ENCODE measurements around the gene POU2F1.

DNA sequence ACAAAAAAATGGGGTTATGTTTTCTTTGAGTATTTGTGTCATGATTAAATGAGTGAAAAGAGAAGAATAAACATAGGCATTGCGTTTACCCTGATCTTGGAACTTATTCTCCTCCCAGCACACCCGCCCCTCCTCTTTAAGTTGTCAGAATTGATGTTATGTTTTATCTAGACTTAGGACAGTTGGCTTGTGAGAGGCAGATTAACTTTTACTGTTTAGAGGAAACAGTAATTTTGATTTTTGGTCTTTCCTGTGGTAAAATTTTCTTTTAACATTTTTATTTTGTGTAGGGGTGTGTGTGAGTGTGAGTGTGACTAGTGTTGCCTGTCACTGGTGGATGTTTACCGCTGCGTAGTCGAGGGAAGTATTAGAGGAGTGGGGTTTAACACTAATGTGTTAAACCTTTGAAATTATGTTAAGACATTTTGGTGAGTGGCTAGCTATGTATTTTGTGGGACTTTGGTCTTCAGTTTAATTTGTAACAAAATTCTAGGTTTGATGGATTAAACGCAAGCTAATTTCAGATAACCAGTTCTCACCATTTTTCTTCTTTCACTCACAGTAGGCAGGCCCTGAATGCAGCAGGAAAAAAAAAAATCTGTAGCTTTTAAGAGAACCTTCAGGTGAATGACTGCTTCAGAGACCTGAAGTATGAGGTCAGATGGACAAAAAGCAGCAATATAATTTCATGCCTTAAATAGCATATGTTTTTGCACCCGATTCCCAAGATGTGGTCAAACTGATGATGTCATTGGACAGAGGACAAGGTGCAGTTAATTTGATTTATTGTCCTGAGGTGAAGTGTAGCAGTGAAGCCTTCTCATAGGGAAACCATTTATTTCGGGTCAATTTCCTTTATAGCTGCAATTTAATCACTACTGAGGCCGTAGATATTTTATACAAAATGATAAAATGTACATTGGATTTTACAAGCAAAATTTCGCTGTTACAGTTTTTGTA lies 2.7 kb downstream of the POU2F1 start:
- TF ChIP-seq, protein P1, sequence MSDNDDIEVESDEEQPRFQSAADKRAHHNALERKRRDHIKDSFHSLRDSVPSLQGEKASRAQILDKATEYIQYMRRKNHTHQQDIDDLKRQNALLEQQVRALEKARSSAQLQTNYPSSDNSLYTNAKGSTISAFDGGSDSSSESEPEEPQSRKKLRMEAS (IDR thresholded peaks at IDR 0.05), result no peak
- TF ChIP-seq BHLHE40 (IDR thresholded peaks at IDR 0.05; ENCODE audit: low read depth, low read length) (no peak), RNF2 (IDR thresholded peaks at IDR 0.05; ENCODE audit: borderline replicate concordance, low read depth) (no peak), MYC (IDR thresholded peaks at IDR 0.05; ENCODE audit: borderline replicate concordance, low read length) (no peak), POLR2A (IDR thresholded peaks at IDR 0.05; ENCODE audit: low read length) (no peak)
- TF ChIP-seq, protein P2, sequence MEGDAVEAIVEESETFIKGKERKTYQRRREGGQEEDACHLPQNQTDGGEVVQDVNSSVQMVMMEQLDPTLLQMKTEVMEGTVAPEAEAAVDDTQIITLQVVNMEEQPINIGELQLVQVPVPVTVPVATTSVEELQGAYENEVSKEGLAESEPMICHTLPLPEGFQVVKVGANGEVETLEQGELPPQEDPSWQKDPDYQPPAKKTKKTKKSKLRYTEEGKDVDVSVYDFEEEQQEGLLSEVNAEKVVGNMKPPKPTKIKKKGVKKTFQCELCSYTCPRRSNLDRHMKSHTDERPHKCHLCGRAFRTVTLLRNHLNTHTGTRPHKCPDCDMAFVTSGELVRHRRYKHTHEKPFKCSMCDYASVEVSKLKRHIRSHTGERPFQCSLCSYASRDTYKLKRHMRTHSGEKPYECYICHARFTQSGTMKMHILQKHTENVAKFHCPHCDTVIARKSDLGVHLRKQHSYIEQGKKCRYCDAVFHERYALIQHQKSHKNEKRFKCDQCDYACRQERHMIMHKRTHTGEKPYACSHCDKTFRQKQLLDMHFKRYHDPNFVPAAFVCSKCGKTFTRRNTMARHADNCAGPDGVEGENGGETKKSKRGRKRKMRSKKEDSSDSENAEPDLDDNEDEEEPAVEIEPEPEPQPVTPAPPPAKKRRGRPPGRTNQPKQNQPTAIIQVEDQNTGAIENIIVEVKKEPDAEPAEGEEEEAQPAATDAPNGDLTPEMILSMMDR (IDR thresholded peaks at IDR 0.05), result no peak

All from A549 (cell line).